Upper lobe of left lung (tissue), 6 donors: ENCODE measurements around the gene UBL3. TPM values are rescaled to one million over a fixed set of nuclear protein-coding genes. Genes with fewer than 3 reads are reported as not detected.

Experiments used
- ATAC-seq, 2 donors: fragments of 200-7000 bp; cut with Tn5 transposase; one replicate each; pipeline ENCODE4 v1.9.1; 2022; ENCODE audit warnings: mild to moderate bottlenecking in 2 of 2, moderate library complexity in 2 of 2; ENCODE audit not compliant: low FRiP score in 2 of 2
- DNase-seq, 2 donors: peaks; one replicate each; pipeline ENCODE4 v3.0.0-alpha.2; 2019 to 2020
- H3K27ac ChIP-seq, 4 donors: fragments of 200-600 bp; sonication (generic); one replicate each; pipeline ENCODE4 v1.5.1; 2016 to 2019
- H3K27me3 ChIP-seq, 4 donors: fragments of 200-600 bp; sonication (generic); one replicate each; pipeline ENCODE4 v1.5.1; 2017 to 2019
- H3K36me3 ChIP-seq, 4 donors: fragments of 200-600 bp; sonication (generic); one replicate each; pipeline ENCODE4 v1.5.1; 2016 to 2019
- H3K4me1 ChIP-seq, 4 donors: fragments of 200-600 bp; sonication (generic); one replicate each; pipeline ENCODE4 v1.5.1; 2018 to 2019
- H3K4me3 ChIP-seq, 4 donors: fragments of 200-600 bp; sonication (generic); one replicate each; pipeline ENCODE4 v1.5.1; 2017 to 2019; ENCODE audit warnings: mild to moderate bottlenecking in 2 of 4, moderate library complexity in 1 of 4
- H3K9me3 ChIP-seq, 4 donors: fragments of 200-600 bp; sonication (generic); one replicate each; pipeline ENCODE4 v1.5.1; 2018 to 2019
- EP300 ChIP-seq, 4 donors: sonication (generic); formaldehyde crosslinking; IDR thresholded peaks; one replicate each; pipeline ENCODE4 v1.5.1; 2017; ENCODE audit warnings: antibody characterized with exemption in 4 of 4, control low read depth in 2 of 4
- POLR2A ChIP-seq, 4 donors: fragments of 450-650 bp; IDR thresholded peaks; one replicate each; pipeline ENCODE4 v1.5.1; 2016 to 2017; ENCODE audit warnings: antibody characterized with exemption in 4 of 4, mild to moderate bottlenecking in 2 of 4
- POLR2AphosphoS5 ChIP-seq, 2 donors: sonication (generic); formaldehyde crosslinking; IDR thresholded peaks; one replicate each; pipeline ENCODE4 v1.5.1; 2017; ENCODE audit warnings: antibody characterized with exemption in 2 of 2
- WGBS, 2 donors: methylation state at CpG; one replicate each; pipeline ENCODE4 v1.1.5; 2017 to 2018; 5-methylcytosine and 5-hydroxymethylcytosine counted together
- total RNA-seq, 6 donors: library from RNA; depleted of rRNA in 4 of 6; stranded (reverse); fragments of >200 nt in 4 of 6; gene quantifications; one replicate each; pipeline versions ENCODE4 v1.1.0 to v1.2.1, GENCODE V29; 2016 to 2021
- TF ChIP-seq, protein P1 (sequence below), 6 experiments: fragments of 450-650 bp in 4 of 6; fragments of 200-600 bp in 2 of 6; sonication (generic) in 2 of 6; IDR thresholded peaks; one replicate each; pipeline ENCODE4 v1.5.1; 2016 to 2019; ENCODE audit warnings: antibody characterized with exemption in 6 of 6
- donor health status: DM: no; HTN: no; CAD: no; lungs with moderate emphysema.
- donor health status: DM: no; HTN: yes; CAD: no; lungs with severe emphysema.

The UBL3 gene
- total RNA-seq, 6 donors from 2014 or later = 32.5 to 122 (median 53.3) TPM

DNA sequence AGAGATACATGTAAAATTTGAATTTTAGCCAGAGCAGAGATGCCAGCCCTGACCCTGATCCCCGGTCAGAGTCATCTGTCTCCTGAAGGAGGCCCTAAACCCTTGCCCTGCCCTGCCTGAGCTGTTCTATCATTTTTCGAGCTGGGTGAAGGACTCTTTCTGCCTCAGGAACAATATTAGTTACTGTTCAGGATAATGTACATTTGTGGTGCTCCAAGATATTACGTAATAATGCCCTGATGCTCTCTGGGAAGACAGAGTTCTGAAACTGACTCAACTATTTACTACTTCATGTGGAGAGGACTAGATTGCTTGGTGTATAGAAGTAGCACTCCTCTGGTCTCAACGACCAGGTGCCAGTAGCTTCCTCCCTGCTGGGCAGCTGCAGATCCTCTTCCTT, 37.9 kb upstream of the UBL3 start:
- Histone ChIP-seq H3K4me3 (no peak overlapping the region), H3K4me1 (peaks cover 0 to 6% (median 0%) of the 10 kb centered on the region in 4 donors), H3K27me3 (no peaks in the 10 kb centered on the region), H3K9me3 (no peaks in the 10 kb centered on the region), H3K36me3 (no peaks in the 10 kb centered on the region), H3K27ac (no peak overlapping the region)
- DNase-seq = no peak
- ATAC-seq = no peak
- no peak for TF ChIP-seq EP300 (IDR thresholded peaks at IDR 0.05)
- TF ChIP-seq POLR2AphosphoS5 (IDR thresholded peaks at IDR 0.05) = no peak
- TF ChIP-seq, protein P1, sequence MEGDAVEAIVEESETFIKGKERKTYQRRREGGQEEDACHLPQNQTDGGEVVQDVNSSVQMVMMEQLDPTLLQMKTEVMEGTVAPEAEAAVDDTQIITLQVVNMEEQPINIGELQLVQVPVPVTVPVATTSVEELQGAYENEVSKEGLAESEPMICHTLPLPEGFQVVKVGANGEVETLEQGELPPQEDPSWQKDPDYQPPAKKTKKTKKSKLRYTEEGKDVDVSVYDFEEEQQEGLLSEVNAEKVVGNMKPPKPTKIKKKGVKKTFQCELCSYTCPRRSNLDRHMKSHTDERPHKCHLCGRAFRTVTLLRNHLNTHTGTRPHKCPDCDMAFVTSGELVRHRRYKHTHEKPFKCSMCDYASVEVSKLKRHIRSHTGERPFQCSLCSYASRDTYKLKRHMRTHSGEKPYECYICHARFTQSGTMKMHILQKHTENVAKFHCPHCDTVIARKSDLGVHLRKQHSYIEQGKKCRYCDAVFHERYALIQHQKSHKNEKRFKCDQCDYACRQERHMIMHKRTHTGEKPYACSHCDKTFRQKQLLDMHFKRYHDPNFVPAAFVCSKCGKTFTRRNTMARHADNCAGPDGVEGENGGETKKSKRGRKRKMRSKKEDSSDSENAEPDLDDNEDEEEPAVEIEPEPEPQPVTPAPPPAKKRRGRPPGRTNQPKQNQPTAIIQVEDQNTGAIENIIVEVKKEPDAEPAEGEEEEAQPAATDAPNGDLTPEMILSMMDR (IDR thresholded peaks at IDR 0.05) = no peak
- TF ChIP-seq POLR2A (IDR thresholded peaks at IDR 0.05) = no peak
- WGBS, 2 donors = 51 to 64% methylated on average over 4 of the region's 4 CpGs

DNA sequence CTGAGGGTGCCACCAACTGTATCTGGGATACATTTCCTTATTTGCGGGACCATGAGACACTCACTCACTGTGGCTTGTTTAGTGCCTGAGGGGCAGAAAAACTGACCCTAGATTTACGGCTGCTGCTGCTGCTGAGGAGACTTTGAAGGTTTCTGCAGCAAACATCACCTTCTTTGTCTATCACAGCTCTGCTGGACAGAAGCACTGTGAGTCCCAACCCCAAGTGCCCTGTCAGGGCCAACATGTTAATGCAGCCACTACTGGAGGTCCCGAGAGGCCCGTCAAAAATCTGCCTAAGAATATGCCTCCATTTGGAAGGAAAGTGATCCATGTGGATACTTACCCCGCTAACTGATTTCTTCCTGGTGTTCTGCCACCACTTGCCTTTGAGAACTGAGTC, 37.3 kb upstream of the UBL3 start:
- 82 to 87% methylated on average over 5 of the region's 5 CpGs for WGBS, 2 donors
- Histone ChIP-seq H3K27me3 (no peaks in the 10 kb centered on the region), H3K9me3 (no peaks in the 10 kb centered on the region), H3K27ac (no peak overlapping the region), H3K4me1 (peaks cover 0 to 6% (median 0%) of the 10 kb centered on the region in 4 donors), H3K36me3 (no peaks in the 10 kb centered on the region), H3K4me3 (no peak overlapping the region)
- ATAC-seq (no peak), DNase-seq (no peak)
- TF ChIP-seq EP300 (IDR thresholded peaks at IDR 0.05) (no peak), POLR2AphosphoS5 (IDR thresholded peaks at IDR 0.05) (no peak), POLR2A (IDR thresholded peaks at IDR 0.05) (no peak)
- TF ChIP-seq, protein P1 (IDR thresholded peaks at IDR 0.05) = no peak

DNA sequence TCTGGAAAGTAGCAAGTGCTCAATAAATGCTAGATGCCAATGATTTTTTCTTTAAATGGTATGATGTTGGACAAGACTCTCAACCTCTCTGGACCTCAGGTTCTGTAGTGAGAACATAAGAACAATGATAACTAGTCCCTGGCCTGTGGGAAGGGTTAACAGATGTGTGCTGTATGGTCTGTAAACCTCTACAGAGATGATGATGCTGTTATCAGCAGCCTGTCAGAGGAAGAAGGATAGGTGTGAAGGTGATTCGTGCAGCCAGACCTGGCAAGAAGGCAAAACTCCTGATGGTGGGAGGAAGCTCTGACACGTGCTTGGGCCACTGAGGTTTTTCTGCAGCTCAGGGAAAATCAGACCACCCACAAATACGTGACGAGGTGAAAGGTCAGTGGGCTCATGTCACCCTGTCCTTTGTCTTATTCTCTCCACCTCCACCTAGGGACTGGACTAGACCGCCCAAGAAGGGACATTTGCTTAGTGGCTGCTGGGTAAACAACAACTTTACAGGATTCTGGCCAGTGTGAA, 36.7 kb upstream of the UBL3 start:
- Histone ChIP-seq H3K27me3 (no peaks in the 10 kb centered on the region), H3K27ac (no peak overlapping the region), H3K4me1 (peaks cover 0 to 6% (median 0%) of the 10 kb centered on the region in 4 donors), H3K36me3 (no peaks in the 10 kb centered on the region), H3K4me3 (no peak overlapping the region), H3K9me3 (no peaks in the 10 kb centered on the region)
- no peak for DNase-seq
- 67 to 85% methylated on average over 4 to 5 of the region's 5 CpGs for WGBS, 2 donors
- TF ChIP-seq POLR2A (IDR thresholded peaks at IDR 0.05) (no peak), EP300 (IDR thresholded peaks at IDR 0.05) (no peak), POLR2AphosphoS5 (IDR thresholded peaks at IDR 0.05) (no peak)
- TF ChIP-seq, protein P1 (IDR thresholded peaks at IDR 0.05) = no peak
- no peak for ATAC-seq

DNA sequence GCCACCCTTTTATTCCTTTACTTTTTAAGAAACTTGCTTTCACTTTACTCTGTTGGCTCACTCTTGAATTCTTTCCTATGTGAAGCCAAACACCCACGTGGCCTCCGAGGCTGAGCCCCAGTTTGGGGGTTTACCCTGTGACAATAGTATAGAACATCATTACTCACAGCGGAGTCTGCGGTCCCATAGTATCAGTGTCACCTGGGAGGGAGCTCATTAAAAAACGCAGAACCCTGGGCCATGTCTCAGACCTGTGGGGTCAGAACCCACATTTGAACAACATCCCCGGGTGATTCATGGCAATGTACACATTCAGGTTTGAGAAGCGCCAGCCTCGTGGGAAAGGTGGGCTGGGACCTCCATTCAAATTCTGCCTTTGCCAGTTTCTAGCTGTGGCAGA, 36.0 kb upstream of the UBL3 start:
- Histone ChIP-seq H3K9me3 (no peaks in the 10 kb centered on the region), H3K36me3 (no peaks in the 10 kb centered on the region), H3K27ac (no peak overlapping the region), H3K27me3 (no peaks in the 10 kb centered on the region), H3K4me1 (peaks cover 0 to 6% (median 0%) of the 10 kb centered on the region in 4 donors), H3K4me3 (no peak overlapping the region)
- 85 to 90% methylated on average over 8 of the region's 8 CpGs for WGBS, 2 donors
- DNase-seq (no peak), ATAC-seq (no peak)
- TF ChIP-seq POLR2A (IDR thresholded peaks at IDR 0.05) = no peak
- TF ChIP-seq, protein P1 (IDR thresholded peaks at IDR 0.05) = no peak
- no peak for TF ChIP-seq EP300 (IDR thresholded peaks at IDR 0.05)
- no peak for TF ChIP-seq POLR2AphosphoS5 (IDR thresholded peaks at IDR 0.05)

DNA sequence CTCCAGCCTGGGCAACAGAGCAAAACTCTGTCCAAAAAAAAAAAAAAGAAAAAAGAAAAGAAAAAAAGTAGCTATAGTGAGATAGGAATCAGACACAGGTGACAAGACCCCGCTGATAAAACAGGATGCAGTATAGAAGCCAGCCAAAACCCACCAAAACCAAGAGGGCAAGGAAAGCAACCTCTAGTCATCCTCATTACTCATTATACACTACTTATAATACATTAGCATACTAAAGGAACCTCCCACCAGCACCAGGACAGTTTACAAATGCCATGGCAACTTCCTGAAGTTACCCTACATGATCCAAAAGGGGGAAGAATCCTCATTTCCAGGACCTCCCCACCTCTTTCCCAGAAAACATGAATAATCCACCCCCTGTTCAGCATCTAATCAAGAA, 35.6 kb upstream of the UBL3 start:
- no peak for ATAC-seq

More for the DNA sequence above, 35.6 kb upstream of the UBL3 start:
- Histone ChIP-seq H3K36me3 (no peaks in the 10 kb centered on the region), H3K27me3 (no peaks in the 10 kb centered on the region), H3K27ac (no peak overlapping the region), H3K4me3 (no peak overlapping the region), H3K4me1 (peaks cover 0 to 6% (median 0%) of the 10 kb centered on the region in 4 donors), H3K9me3 (no peaks in the 10 kb centered on the region)
- TF ChIP-seq EP300 (IDR thresholded peaks at IDR 0.05) (no peak), POLR2AphosphoS5 (IDR thresholded peaks at IDR 0.05) (no peak), POLR2A (IDR thresholded peaks at IDR 0.05) (no peak)
- TF ChIP-seq, protein P1 (IDR thresholded peaks at IDR 0.05) = no peak
- WGBS, 2 donors = 74 to 76% methylated on average over 1 of the region's 1 CpG
- DNase-seq = no peak
